K562 (cell line): ENCODE measurements around the gene TCHH. TPM values are rescaled to one million over a fixed set of nuclear protein-coding genes. Genes with fewer than 3 reads are reported as not detected.

Experiments used
- ATAC-seq: fragments of 200-7000 bp; cut with Tn5 transposase; 3 replicates; pipeline ENCODE4 v1.9.1; 2020; ENCODE audit warnings: moderate library complexity
- BruUV-seq: library from RNA; stranded (reverse); fragments of 400-500 nt; replicated peaks from 2 replicates; lab custom pipeline; 2021; lab: Mats Ljungman, UMichigan
- CTCF ChIA-PET: fragments of 300-600 bp; formaldehyde crosslinking; extraction: SDS; loops from one replicate; lab custom pipeline; 2021; ENCODE audit warnings: low intra/inter-chr PET ratio; lab: Yijun Ruan, JAX
- POLR2A ChIA-PET: fragments of 300-600, 350-650 bp; sonication (Branson Sonifier 250); formaldehyde crosslinking; extraction: SDS; loops from one replicate; lab custom pipeline; 2021; ENCODE audit warnings: antibody characterized with exemption, inconsistent platforms; lab: Yijun Ruan, JAX
- DNase-seq, 4 experiments: peaks; one replicate each; pipeline versions ENCODE4 v3.0.0 to v3.0.0-alpha.2; 2011 to 2018; ENCODE audit warnings: low spot score in 3 of 4, mixed read lengths in 3 of 4; ENCODE audit errors: extremely low read depth in 1 of 4
- FAIRE-seq: peaks from 2 replicates; lab custom pipeline; 2011; peaks lifted over from hg19 to GRCh38; lab: Jason Lieb, UNC
- H2AFZ ChIP-seq: 2 replicates; pipeline ENCODE4 v1.6.0; 2011; ENCODE audit warnings: low read depth, low read length, control low read depth, inconsistent platforms
- H3K27ac ChIP-seq: fragments of 200-600 bp; 3 replicates; pipeline ENCODE4 v1.8.0; 2011; ENCODE audit warnings: low read depth, mild to moderate bottlenecking, control low read depth, inconsistent platforms, low read length, moderate library complexity, mixed read lengths; ENCODE audit errors: extremely low read depth
- H3K27me3 ChIP-seq, 2 experiments: fragments of 300-600 bp in 1 of 2; 2 replicates in 1 of 2; 3 replicates in 1 of 2; pipeline versions ENCODE4 v1.6.0 to v1.8.0; 2011; ENCODE audit warnings: inconsistent platforms in 2 of 2, low read length in 2 of 2, mild to moderate bottlenecking in 1 of 2, mixed read lengths in 1 of 2, moderate library complexity in 1 of 2; ENCODE audit not compliant: control insufficient read depth in 2 of 2, insufficient read depth in 2 of 2
- H3K36me3 ChIP-seq: fragments of 300-600 bp; 3 replicates; pipeline ENCODE4 v1.8.0; 2011; ENCODE audit warnings: mild to moderate bottlenecking, low read length, inconsistent platforms; ENCODE audit not compliant: control insufficient read depth, insufficient read depth
- H3K4me1 ChIP-seq, 2 experiments: fragments of 200-600 bp in 1 of 2; replicated peaks in 1 of 2; 2 replicates in 1 of 2; 3 replicates in 1 of 2; pipeline versions ENCODE4 v1.5.1 to v1.8.0; 2011; ENCODE audit warnings: inconsistent platforms in 2 of 2, low read length in 2 of 2, mild to moderate bottlenecking in 1 of 2, mixed read lengths in 1 of 2, moderate library complexity in 1 of 2; ENCODE audit not compliant: control insufficient read depth in 2 of 2, insufficient read depth in 2 of 2
- H3K4me2 ChIP-seq: 2 replicates; pipeline ENCODE4 v1.6.1; 2011; ENCODE audit warnings: low read length, control low read depth, inconsistent platforms, mixed read lengths; ENCODE audit not compliant: insufficient read depth
- H3K4me3 ChIP-seq: fragments of 200-600 bp; sonication (generic), shearing (Covaris generic); 2 replicates; pipeline ENCODE4 v1.5.1; 2016; ENCODE audit warnings: control low read depth, inconsistent platforms
- H3K79me2 ChIP-seq: fragments of 200-600 bp; 3 replicates; pipeline ENCODE4 v1.8.0; 2011; ENCODE audit warnings: low read length, inconsistent platforms; ENCODE audit not compliant: control insufficient read depth, insufficient read depth
- H3K9ac ChIP-seq, 2 experiments: 2 replicates each; pipeline versions ENCODE4 v1.6.0 to v1.6.1; 2011; ENCODE audit warnings: low read depth in 2 of 2, low read length in 2 of 2, control low read depth in 1 of 2, inconsistent platforms in 1 of 2, mild to moderate bottlenecking in 1 of 2, mixed read lengths in 1 of 2; ENCODE audit not compliant: insufficient read depth in 1 of 2
- H3K9me1 ChIP-seq: one replicate; pipeline ENCODE4 v1.6.0; 2011; ENCODE audit warnings: inconsistent platforms, mild to moderate bottlenecking, low read length, moderate library complexity; ENCODE audit not compliant: control insufficient read depth, insufficient read depth
- H3K9me3 ChIP-seq: replicated peaks from 2 replicates; pipeline ENCODE4 v1.5.1; 2011; ENCODE audit warnings: low read depth, low read length, inconsistent platforms; ENCODE audit not compliant: control insufficient read depth, insufficient read depth
- H4K20me1 ChIP-seq: replicated peaks from 2 replicates; pipeline ENCODE4 v1.6.1; 2011; ENCODE audit warnings: low read length, inconsistent platforms, mixed read lengths; ENCODE audit not compliant: control insufficient read depth, insufficient read depth
- ATF3 ChIP-seq, 2 experiments: fragments of 450-650 bp in 1 of 2; sonication (generic) in 1 of 2; formaldehyde crosslinking in 1 of 2; IDR thresholded peaks in 1 of 2; conservative IDR thresholded peaks in 1 of 2; 2 replicates each; pipeline versions ENCODE4 v1.6.1 to v1.8.1; 2016 to 2023; ENCODE audit warnings: mild to moderate bottlenecking in 2 of 2, moderate library complexity in 2 of 2, inconsistent platforms in 1 of 2, missing genetic modification reagents in 1 of 2
- ATF6 ChIP-seq: sonication (generic); formaldehyde crosslinking; IDR thresholded peaks from 2 replicates; pipeline ENCODE4 v1.4.0; 2020; ENCODE audit warnings: mild to moderate bottlenecking, missing genetic modification reagents
- CGGBP1 ChIP-seq: fragments of 250-450 bp; sonication (Bioruptor Pico); IDR thresholded peaks from 2 replicates; pipeline ENCODE4 v1.9.0; 2021; ENCODE audit warnings: mild to moderate bottlenecking
- GABPB1 ChIP-seq: sonication (generic); formaldehyde crosslinking; IDR thresholded peaks from 2 replicates; pipeline ENCODE4 v1.8.0; 2022; ENCODE audit warnings: mild to moderate bottlenecking, missing genetic modification reagents
- HLTF ChIP-seq: fragments of 450-650 bp; IDR thresholded peaks from 2 replicates; pipeline ENCODE4 v1.6.1; 2016
- ZNF707 ChIP-seq: fragments of 250-450 bp; sonication (Bioruptor Pico); conservative IDR thresholded peaks from 2 replicates; pipeline ENCODE4 v1.8.0; 2022; ENCODE audit warnings: inconsistent platforms, mild to moderate bottlenecking, moderate library complexity
- ZNF780A ChIP-seq: fragments of 250-450 bp; sonication (Bioruptor Pico); IDR thresholded peaks from 2 replicates; pipeline ENCODE4 v1.5.0; 2021; ENCODE audit warnings: mild to moderate bottlenecking
- in situ Hi-C: fragments of 300-500 bp; cut with MboI; formaldehyde crosslinking; loops from 4 replicates; pipeline ENCODE4 v1.15.0; 2018; ENCODE audit warnings: inconsistent platforms, mixed read lengths
- intact Hi-C: fragments of 100-400 bp; cut with micrococcal nuclease; formaldehyde crosslinking; loops from 2 replicates; pipeline ENCODE4 v1.14.2; 2022
- polyA plus RNA-seq, 8 experiments: library from polyadenylated mRNA; depleted of rRNA in 4 of 8; stranded (reverse) in 5 of 8; unstranded in 3 of 8; fragments of >200 nt; fragmentation: Nextera tagmentation in 2 of 8; fragmentation: Illumina TruSeq in 1 of 8; extraction: Ambion mirVana in 2 of 8; extraction: Trizol in 1 of 8; gene quantifications; 2 replicates each; pipeline versions ENCODE4 v1.2.1 to v1.2.3, GENCODE V29; 2011 to 2014; ENCODE audit warnings: inconsistent platforms in 1 of 8, missing spikeins in 1 of 8
- total RNA-seq, 7 experiments: library from RNA; depleted of rRNA in 6 of 7; stranded (reverse); fragments of >200 nt in 6 of 7; fragmentation: Illumina TruSeq in 2 of 7; extraction: Trizol in 2 of 7; gene quantifications; 2 replicates each; pipeline versions ENCODE4 v1.2.1 to v1.2.3, GENCODE V29; 2011 to 2021; ENCODE audit warnings: low replicate concordance in 1 of 7

The TCHH gene
- total and polyA plus RNA-seq, 9 of the 15 experiments (the other 6 are each of a cell fraction or from before 2014, with no cell fraction given): not detected

- no peak for TF ChIP-seq ATF3 (IDR thresholded peaks at IDR 0.05)
- no peak for TF ChIP-seq ATF3 (CRISPR knock-in tag; conservative IDR thresholded peaks at IDR 0.05)
- no peak for TF ChIP-seq CGGBP1
- TF ChIP-seq ATF6: no peak
- TF ChIP-seq ZNF780A (CRISPR knock-in tag): no peak
Measured at GRCh38 chr1:152067929-152068328, 47.3 kb downstream of the TCHH start (continued).

- peaks cover 9 to 17% of the 10 kb centered on the region in 2 experiments for H3K4me1 ChIP-seq
- in situ Hi-C loops (no loop called here), intact Hi-C loops (no loop called here)
- H3K4me2 ChIP-seq: no peak overlapping the region
- H3K4me3 ChIP-seq: no peak overlapping the region
- ATAC-seq: no peak
- no peak overlapping the region for H2AFZ ChIP-seq
- H3K9me3 ChIP-seq: no peaks in the 10 kb centered on the region
- POLR2A ChIA-PET: no interaction called here
- FAIRE-seq: no peak
- H3K9ac ChIP-seq: no peak overlapping the region
- H3K79me2 ChIP-seq: no peaks in the 10 kb centered on the region
- H4K20me1 ChIP-seq: no peaks in the 10 kb centered on the region
- no peaks in the 10 kb centered on the region for H3K36me3 ChIP-seq
- no peaks in the 10 kb centered on the region; a peak in 1 of 5 replicates for H3K27me3 ChIP-seq
- no peak overlapping the region for H3K27ac ChIP-seq
- CTCF ChIA-PET: interaction anchor here (1.8 kb wide), 1 partner anchor 115 kb away, joined by 4 read pairs; no protein-coding TSS in a partner anchor
- H3K9me1 ChIP-seq: no peaks in the 10 kb centered on the region
- DNase-seq: no peak
- BruUV-seq: no TSS peak
- no peak for TF ChIP-seq GABPB1 (CRISPR knock-in tag)
- no peak for TF ChIP-seq HLTF
- TF ChIP-seq ATF6: no peak
- TF ChIP-seq ZNF707: no peak
Measured at GRCh38 chr1:152067150-152067549, 48.1 kb downstream of the TCHH start.
